Putamen (tissue), 1 donor: Measurements from ENCODE around the gene RORC.
A peak's percentile ranks its signal among the peaks of the same experiment; 100 is the strongest.

Source experiments
- DNase-seq: peaks from one replicate; pipeline ENCODE4 v3.0.0-alpha.2; 2016; ENCODE audit warnings: low spot score

The RORC gene

GRCh38 chr1:151847867-151848596 lies 16.4 kb upstream of the RORC start:
- DNase-seq, result no peak

- DNase-seq, result no peak
These were observed 15.2 kb upstream of the RORC start for GRCh38 chr1:151846686-151847237.

GRCh38 chr1:151846062-151846568 lies 14.5 kb upstream of the RORC start:
- no peak for DNase-seq

- DNase-seq, result no peak
These were observed 11.8 kb upstream of the RORC start for GRCh38 chr1:151843398-151843797.

GRCh38 chr1:151841141-151841540 lies 9.5 kb upstream of the RORC start:
- DNase-seq, result no peak

- DNase-seq, result no peak
These were observed 8.8 kb upstream of the RORC start for GRCh38 chr1:151840421-151840820.

GRCh38 chr1:151839457-151840403 lies 8.1 kb upstream of the RORC start, which contains the start of gene C2CD4D:
TSS of gene C2CD4D (minus strand) at chr1:151839820. CDS start at chr1:151838989, 831 bp downstream.
- DNase-seq, result peak; percentile 90

- DNase-seq, result no peak
These were observed 7.4 kb upstream of the RORC start for GRCh38 chr1:151839082-151839412.

GRCh38 chr1:151838222-151839081 lies 6.8 kb upstream of the RORC start:
- no peak for DNase-seq

- DNase-seq, result no peak
These were observed 6.3 kb upstream of the RORC start for GRCh38 chr1:151837884-151838221.

GRCh38 chr1:151837197-151837596 lies 5.6 kb upstream of the RORC start:
- no peak for DNase-seq

- DNase-seq, result no peak
These were observed 4.0 kb upstream of the RORC start for GRCh38 chr1:151835596-151835995.

- DNase-seq, result no peak
These were observed 2.6 kb upstream of the RORC start for GRCh38 chr1:151834239-151834638.

GRCh38 chr1:151833172-151833900 lies 1.7 kb upstream of the RORC start:
- no peak for DNase-seq

- no peak for DNase-seq
These were observed 847 bp upstream of the RORC start for GRCh38 chr1:151832318-151832980.

- no peak for DNase-seq
These were observed 378 bp downstream of the RORC start for GRCh38 chr1:151831256-151831591.

- DNase-seq, result no peak
These were observed 1.5 kb downstream of the RORC start for GRCh38 chr1:151830055-151830454.

GRCh38 chr1:151829352-151830046 lies 2.1 kb downstream of the RORC start:
- no peak for DNase-seq

GRCh38 chr1:151828921-151829320 lies 2.7 kb downstream of the RORC start:
- no peak for DNase-seq

GRCh38 chr1:151827853-151828252 lies 3.7 kb downstream of the RORC start:
- DNase-seq, result no peak
